ENCODE measurements around the gene PTPRR.

PTPRR gene

DNA sequence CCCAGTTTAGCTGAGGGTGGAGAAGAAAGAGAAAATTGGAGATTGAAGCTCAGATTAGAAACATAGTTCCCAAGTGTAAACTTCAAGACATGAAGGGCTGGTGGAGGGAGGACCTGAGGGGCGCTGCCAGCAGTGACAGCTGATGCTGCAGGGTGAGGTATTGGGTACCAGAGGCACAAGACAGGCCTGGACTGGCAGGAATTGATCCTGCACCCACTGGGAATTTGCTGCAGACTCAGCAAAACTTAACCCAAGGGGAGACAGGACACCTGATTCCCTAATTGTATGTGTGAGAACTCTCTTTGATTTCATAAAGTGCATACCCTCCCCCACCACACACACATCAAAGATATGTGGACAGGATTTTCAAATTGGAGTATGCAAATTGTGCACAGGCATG, 11.6 kb downstream of the PTPRR start:
- no peak for DNase-seq (ENCODE audit: low spot score)

DNA sequence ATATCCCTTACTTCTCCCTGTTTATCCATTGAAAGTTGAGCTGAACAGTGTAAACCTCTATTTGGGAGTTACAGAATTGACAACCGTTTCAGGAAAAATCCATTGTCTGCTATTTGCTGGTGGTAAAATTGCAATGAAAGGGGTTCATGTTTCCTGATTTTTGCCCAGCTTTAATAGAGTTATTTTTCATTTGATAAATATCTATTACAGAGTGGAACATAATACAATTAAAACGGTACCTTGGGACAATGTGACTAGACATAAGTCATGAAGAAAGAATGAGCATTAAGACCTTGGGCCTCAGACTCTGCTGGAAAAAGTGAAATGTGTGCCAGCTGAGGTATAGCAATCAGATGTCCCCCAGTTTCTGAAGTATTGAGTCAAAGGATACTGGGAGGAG, 13.1 kb downstream of the PTPRR start:
- no peak for DNase-seq (ENCODE audit: low spot score)

DNA sequence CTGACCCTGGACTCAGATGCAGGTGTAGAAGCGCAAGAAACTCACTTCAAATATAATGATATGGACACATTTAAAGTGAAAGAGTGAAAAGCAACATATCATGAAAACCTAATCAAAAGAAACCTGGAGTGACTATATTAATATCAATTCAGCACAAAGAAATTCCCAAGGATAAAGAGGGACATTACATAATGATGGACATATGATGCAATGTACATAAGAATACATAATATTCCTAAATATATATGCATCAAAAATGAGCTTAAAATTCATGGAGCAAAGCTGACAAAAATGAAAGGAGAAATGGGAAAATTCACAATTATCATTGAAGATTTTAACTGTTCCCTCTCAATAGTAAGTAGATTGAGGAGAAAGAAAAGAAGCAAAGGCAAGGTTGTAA, 24.6 kb downstream of the PTPRR start:
- DNase-seq (ENCODE audit: low spot score), result no peak

DNA sequence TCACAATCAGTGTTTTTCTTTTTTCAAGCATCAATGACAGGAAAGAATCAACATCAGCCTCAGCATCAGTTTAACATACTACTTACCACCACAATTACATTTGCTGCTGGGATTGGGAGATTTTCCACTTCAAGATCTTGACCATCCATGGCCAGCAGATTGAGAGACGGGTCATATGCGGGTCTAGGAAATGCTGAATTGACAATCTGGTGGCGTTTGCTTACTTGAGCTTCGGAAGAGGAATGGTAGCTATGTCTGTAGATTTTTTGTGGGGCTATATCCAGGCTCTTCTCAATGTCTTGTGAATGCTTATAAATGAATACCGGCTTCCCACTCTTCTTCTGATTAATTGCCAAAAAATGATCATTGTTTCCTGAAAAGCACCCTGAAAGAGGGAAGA, 27.9 kb downstream of the PTPRR start:
- no peak for DNase-seq (ENCODE audit: low spot score)

DNA sequence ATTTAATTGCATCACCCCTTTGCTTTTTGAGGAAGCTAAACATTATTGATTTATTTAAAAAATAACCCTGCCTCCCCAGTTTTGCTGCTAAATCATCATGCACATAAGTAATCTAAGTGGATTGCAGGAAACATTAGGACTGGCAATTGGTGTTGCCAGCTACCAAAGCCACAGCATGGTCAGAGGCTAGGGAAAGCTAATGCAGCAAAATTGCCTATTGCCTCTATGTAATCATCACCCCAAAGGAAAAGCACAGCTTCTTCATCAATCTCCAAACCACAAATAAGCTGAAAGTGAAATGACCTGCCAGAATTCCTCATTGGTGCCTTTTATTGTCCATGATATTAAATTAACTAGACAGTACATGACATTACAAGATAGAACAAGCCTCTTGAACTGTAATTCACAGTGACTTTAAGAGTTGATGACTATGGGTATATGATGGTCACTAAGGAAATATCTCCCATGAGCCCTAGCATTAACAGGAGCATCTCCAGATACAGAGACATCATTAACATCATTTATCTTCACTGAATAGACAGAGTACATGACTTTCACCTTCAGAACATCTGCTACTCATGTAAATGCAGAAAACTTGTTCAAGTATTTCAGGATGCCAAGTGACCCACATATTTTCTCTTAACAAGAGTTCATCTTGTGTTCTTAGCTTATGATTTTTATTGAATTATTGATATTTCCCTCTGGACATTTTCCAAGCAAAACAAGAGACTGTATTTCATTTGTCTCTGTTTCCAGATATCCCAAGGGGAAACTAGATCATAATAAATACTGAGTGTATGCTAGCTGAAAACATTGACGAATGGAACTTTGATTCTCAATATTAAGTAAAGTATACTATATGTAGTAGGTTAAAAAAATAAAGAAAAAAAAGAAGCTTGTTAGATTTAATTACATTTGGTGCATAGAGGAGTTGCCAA, 29.4 kb downstream of the PTPRR start:
- DNase-seq (ENCODE audit: low spot score), result no peak

DNA sequence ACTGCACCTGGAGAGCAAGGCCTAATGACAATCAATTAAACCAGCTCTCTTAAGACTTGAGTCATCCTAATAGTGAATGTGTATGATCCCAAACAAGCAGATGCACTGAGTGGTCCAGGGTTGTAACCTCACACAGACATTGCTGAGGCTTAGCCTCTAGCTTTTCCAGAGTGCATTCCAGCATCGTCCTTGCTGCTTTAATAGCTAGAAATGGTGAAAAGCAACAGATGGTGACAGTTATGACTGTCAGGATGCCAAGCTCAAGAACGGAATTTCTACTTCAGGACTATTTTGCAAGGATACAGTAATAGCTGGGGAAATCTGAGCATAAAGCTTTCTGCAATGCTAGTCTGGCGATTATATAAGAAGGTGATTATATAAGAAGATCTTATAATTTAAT, 34.6 kb downstream of the PTPRR start:
- DNase-seq (ENCODE audit: low spot score), result no peak

DNA sequence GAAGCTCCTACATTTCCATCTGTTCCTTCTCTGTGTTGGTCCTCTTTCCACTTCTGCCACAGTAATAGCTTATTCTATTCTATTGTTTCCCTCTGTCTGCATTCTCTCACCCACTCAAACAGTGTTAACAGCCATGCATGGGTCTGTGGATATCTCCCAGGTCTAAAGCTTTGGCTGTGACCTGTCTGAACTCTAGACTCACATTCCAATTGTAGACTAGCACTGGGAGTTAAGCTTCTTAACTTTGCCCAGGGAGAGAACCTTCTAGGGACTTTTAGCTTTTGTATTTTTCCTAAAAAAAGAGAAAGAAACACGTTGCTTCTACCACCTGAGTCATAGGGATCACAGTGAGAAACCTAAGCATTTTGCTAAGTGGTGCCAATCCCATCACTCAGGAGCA, 36.7 kb downstream of the PTPRR start:
- DNase-seq (ENCODE audit: low spot score), result no peak

DNA sequence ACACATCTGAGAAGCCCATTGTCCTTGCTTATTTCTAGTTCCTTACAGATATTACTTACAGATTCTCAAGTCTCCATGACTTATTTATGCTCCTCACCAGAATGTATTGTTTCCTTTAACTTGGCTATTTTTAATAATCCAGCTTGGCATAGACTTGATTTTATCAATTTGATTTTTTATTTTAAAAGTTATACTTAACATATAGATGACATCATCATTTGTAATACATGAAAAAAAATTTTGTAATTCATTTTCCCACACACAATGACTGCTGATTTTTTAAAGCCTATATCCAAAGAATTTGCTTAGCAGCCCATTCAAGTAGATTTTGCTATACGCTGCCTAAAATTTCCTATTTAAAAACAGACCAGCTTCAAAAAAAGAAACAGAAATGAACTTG, 39.8 kb downstream of the PTPRR start:
- DNase-seq (ENCODE audit: low spot score), result no peak

DNA sequence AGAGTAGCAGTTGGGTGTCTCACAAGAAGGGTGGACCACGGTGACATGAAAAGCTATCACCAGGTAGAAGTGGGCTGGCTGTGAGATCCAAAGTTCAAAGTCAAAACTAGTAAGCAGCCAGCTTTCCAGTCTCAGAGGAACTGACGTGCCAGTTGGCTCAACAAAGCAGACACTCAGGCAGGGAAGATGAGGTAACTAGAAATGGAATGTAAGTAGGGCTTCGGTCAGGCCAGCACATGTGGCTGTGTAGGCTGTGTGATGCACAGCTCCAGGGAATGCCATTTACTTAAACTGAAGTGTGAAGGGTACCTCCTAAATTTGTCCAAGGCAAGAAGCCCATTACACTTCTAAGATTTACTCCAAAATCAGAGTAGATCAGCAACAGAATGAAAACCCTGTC, 43.6 kb downstream of the PTPRR start:
- DNase-seq (ENCODE audit: low spot score), result no peak

DNA sequence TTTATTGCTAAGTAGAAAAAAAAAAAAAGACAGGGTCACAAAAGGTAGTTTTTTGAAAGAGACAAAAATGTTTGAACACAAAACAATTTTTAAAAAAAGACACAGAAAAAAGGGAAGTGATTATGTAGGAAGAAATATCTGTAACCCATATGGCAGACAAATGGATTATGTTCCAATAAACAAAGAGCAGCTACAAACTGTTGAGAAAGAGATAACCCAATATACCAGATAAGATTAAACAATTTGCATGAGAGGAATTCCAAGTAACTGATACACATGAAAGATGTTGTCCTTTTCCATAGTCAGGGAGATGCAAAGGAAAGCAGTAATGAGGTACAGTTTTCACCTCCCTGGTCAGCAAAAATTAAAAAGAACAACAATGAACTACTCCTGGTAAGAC, 44.9 kb downstream of the PTPRR start:
- DNase-seq (ENCODE audit: low spot score), result no peak

DNA sequence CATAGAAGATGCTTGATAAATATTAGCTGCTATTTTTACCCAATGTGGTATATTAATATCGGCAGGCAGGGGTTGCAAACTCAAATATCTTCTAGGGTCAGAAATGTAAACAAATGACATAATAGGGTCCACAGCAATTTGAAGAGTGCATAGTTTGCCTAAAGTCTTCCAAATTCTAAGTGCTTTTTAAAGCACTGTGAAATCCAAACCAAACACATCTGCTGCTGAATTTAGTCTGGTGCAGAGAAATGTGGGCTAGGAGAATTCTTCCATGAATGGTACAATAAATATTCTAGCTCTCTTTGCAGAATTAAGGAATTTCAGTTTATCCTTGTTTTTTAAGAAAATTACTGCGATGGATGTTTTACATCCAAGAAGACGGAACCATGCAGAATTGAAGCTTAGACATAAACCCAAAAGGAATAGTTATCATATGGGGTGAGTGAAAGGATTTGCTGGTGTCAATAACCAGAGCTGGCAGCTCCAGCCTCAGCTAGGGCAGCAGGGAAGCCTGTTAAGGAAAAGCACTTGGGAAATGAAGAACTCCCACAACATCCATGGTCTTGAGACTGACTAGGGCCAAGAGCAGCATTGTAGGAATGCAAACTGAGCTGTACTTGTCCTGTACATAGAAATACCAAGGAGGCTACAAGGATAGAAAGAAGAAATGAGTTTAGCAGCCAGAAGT, 65.5 kb downstream of the PTPRR start:
- no peak for DNase-seq (ENCODE audit: low spot score)

DNA sequence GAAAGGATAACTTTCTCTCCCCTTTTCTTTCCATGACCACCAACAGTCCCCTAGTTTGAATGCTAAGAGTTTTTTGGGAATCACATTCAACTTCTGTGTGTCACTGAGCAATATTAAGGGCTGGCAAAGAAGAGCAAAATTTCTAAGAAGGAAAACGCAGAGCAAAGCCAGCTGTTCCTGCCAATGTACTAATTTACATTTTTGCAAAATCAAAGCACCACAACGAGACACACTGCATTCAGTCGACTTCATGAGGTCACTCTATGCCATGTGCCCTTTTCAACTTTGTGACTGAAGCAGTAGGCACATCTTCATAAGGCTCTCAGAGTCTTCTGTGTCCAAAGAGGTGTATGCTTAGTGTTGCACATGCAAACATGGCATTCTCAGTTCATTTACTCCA, 66.4 kb downstream of the PTPRR start:
- no peak for DNase-seq (ENCODE audit: low spot score)

DNA sequence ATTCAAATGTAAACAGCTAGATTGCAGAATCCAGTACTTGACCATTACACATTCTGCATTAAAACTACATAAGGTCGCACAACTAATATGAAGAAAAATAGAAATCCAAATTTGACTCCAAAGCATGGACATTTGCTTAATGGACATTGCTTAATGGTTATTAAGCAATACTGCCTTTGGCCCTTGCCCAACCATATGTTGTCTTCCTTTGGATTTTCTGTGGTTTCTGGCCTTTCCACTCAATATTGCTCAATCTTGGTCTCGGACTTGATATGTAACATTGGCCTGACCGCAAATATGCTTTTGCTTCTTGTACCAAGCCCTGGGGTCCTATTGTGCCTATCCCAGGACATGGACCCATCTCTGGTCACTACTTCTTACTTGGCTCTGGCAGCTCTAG, 67.2 kb downstream of the PTPRR start:
- DNase-seq (ENCODE audit: low spot score), result no peak

DNA sequence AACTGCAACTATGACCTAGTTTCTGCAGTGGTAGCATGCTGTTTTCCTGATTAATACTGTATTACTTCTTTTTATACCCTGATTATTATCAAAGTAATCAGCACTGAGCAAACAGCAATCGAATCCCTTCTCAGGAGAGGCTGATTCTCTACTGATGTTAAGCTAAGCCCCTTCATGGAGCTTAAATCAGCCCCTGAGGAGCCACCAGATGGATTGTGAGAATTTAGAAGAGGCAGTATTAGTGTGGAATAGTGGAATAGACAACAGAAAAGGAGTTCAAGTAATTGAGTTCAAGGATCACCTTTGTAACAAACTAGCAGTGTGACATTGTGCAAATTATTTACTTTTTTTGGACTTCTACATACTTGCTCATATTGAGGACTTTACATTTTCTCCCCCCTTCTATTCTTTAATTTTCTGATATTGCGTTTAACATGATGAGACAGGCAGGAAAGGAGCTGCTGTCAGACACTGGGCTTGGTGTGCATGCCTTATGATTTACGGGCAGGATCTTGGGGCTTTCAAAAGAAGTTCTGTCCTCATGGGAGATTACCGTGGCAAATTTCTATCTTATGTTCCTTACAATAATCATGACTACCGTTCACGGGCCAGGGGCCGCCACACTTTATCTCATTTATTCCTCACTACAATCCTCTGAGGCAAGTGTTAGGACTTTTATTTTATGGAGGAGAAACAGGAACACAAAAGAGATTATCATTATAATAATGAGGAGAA, 68.0 kb downstream of the PTPRR start:
- no peak for DNase-seq (ENCODE audit: low spot score)

DNA sequence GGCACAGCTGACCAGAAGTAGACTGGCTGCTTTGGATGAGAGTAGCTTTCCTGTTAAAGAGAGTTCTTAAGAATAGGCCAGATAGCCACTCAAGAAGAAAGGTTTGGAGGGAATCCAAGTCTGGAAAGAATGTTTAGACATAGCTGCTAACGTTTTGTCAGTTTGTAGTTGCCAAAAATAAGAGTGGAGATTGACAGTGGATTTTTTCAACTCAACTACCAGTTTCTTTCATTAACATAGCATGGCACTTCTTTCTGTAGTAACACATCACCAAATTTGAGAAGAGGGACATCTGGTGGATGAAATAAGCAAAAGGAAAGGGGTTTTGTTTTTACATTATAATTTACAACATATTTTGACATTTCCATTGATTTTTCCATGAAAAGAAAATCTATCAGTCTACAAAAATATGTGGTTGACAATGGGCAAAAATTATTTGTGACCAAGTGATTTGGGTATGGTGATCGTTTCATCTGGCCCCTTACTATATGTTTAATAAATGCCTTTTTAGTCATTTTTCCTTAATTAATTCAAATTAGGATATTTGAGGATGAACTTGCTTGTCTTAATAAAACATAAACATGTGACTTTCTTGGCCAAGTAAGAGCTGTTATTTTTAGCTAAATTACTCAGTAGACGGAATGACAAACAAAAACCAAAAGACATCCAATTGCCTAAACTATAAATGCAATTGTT, 71.1 kb downstream of the PTPRR start:
- DNase-seq (ENCODE audit: low spot score), result no peak

DNA sequence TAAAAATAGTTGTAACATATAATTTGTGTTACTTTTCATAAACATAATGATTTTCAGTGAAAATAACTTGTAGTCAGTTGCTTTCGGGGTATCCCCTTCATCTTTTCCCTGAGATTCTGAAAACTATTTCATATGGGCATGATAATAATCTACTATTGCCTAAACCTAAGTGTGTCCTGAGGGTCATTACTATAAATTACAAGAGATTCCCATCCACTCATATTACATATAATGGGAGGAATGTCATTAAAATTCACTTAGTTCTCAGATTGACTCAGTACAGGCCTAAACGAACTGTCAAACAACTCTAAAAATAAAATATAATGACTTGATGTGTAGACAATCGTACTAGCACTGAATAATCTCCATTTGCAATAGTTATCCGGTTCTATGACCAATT, 72.7 kb downstream of the PTPRR start:
- DNase-seq (ENCODE audit: low spot score), result no peak

DNA sequence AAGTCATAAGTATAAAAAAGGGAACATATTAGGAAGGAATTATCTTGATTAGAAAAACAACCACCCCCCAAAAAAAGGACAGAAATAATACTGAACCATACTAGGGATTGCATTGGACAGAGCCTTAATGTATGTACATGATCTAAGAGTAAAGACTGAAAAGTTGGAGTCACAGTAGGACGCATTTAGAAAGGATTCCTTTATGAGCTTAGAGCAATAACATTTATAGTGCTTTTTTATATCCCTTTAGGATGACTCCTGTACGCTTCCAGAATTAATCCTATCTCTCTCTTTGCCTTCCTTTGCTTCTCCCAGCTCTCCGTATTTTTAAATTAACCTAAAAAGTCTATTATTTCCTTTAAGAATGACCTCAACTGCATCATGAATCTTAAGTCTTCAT, 75.3 kb downstream of the PTPRR start:
- DNase-seq (ENCODE audit: low spot score), result no peak

DNA sequence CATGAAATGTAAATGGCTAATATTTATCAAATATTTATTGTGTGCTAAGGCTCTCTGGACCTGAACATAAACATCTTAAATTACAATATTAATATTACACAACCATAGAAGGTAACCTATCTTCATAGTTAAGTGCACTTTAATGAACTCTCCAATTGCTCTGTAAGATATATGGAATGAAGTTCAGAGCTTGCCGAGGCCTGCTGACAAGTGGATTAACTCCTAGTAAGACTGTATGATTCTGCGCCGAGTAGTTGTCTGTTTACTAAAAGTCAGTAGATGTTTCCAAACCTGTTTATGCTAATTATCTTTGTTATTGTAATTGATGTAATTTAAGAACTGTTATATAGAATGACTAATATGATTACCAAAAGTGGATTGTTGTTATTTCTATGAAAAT, 77.2 kb downstream of the PTPRR start:
- no peak for DNase-seq (ENCODE audit: low spot score)

DNA sequence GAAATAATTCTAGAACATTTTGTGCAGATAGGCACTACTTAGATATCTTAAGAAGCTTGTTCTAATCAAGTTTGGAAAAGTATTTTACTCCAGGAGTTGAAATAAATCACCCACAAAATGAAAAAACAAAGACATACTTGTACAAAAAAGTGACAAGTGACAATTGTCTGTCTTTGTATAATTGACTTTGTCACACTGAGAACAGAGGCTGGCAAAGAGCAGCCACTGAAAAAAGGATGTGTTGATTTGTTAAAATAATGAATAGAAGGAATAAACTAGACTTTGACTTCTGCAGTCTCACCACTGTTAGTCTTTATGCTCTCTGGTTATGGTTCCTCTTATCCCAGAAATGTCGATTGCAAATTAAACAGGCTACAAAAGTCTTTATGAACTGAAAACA, 77.6 kb downstream of the PTPRR start:
- DNase-seq (ENCODE audit: low spot score), result no peak

DNA sequence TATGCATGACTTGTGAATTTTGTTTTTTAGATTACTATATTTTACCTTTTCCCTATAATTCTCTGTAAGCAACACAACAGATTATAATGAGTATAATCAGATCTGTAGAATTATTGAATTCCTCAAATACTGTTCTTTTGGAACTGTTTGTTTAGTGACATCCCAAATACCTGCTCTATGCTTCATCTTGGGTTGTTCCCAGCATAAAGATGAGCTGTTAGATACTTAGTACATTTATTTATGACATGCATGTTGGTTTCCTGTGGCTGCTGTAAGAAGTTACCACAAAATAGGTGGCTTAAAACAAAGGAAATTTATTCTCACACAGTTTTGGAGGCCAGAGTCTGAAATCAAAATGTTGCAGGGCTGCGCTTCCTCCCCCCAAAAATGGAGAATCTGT, 78.4 kb downstream of the PTPRR start:
- DNase-seq (ENCODE audit: low spot score), result no peak

DNA sequence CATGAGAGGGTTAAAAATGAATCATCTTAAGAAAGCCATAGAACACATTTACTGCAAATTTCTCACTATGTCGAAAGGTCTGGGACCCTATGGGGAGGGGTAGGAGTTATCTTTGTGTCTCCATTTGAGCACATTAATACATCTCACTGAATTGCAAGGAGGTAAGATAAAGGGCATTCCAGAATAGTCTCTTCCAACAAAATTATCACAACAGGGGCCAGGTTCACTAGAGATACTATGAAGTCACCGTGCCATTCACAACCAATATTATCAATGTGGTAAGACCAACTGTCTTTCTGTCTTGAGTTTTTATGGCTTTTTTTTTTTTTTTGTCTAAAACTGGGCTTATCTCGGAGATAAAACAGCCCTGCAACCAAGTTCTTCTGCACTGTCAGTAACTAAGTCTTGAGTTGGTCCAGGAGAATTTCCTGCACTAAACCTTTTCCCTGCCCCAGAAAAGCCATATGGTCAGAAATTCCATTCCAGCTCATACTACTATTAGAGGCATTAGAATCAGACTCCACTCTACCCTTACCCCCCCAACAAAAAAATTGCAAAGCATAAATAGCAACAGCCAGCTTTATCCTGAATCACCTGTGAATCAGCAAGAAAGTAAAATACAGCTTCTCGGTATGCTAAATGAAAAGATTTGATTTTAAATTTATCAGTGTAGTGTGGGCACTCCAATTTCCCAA, 79.7 kb downstream of the PTPRR start:
- DNase-seq (ENCODE audit: low spot score), result no peak

DNA sequence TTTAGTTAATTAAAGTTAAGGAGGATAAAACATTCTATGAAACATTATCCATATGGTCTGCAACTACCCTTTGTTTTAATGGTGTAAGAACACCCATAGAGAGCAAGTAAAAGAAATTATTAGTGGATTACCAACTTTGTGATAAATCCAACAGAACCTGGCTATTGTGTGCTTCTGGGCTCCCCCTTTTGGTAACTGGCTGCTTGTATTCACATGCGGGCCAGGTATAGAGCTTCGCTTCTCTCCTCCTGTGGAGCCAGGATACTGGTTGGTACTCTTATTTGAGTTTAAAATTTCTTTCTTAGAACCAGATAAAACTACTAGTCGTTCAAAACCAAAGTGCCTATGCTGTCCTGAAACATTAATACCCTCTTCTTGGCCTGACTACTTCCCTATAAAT, 81.0 kb downstream of the PTPRR start:
- DNase-seq (ENCODE audit: low spot score), result no peak

All from ecto neural progenitor cell (in vitro differentiated cells).